Naive thymus-derived CD4-positive, alpha-beta T cell (primary cell): ENCODE data around the gene PTS. TPM values are rescaled to one million over a fixed set of nuclear protein-coding genes. Genes with fewer than 3 reads are reported as not detected.

ENCODE experiments used
- ATAC-seq: fragments of 150-1000 bp; cut with Tn5 transposase; 2 replicates; pipeline ENCODE4 v1.10.0; 2021; ENCODE audit warnings: mild to moderate bottlenecking, moderate library complexity
- CTCF ChIA-PET: fragments of 350-600 bp; sonication (Branson Sonifier 250); formaldehyde crosslinking; loops from one replicate; lab custom pipeline; 2021; ENCODE audit warnings: antibody characterized with exemption; lab: Charles Lee
- POLR2A ChIA-PET: fragments of 350-600 bp; sonication (Branson Sonifier 250); formaldehyde crosslinking; loops from one replicate; lab custom pipeline; 2021; ENCODE audit warnings: antibody characterized with exemption, inconsistent platforms; lab: Charles Lee
- DNase-seq, 9 donors: peaks; one replicate each; pipeline versions ENCODE4 v3.0.0 to v3.0.0-alpha.2; 2020 to 2022; ENCODE audit warnings: mixed read lengths in 1 of 9
- H3K27ac ChIP-seq: one replicate; pipeline ENCODE4 v1.7.0; 2013; ENCODE audit warnings: mild to moderate bottlenecking, low read depth, low read length, moderate library complexity
- H3K27me3 ChIP-seq, 2 donors: one replicate each; pipeline ENCODE4 v1.7.0; 2013; ENCODE audit warnings: low read length in 2 of 2, mild to moderate bottlenecking in 2 of 2, moderate library complexity in 2 of 2; ENCODE audit not compliant: control insufficient read depth in 2 of 2, insufficient read depth in 2 of 2
- H3K36me3 ChIP-seq, 3 experiments: 1 replicate in 2 of 3; 2 replicates in 1 of 3; pipeline ENCODE4 v1.7.0; 2013; ENCODE audit warnings: low read length in 3 of 3, mild to moderate bottlenecking in 3 of 3, moderate library complexity in 1 of 3; ENCODE audit not compliant: insufficient read depth in 3 of 3, control insufficient read depth in 2 of 3
- H3K4me1 ChIP-seq, 2 donors: one replicate each; pipeline ENCODE4 v1.7.0; 2013; ENCODE audit warnings: low read length in 2 of 2, mild to moderate bottlenecking in 2 of 2, moderate library complexity in 1 of 2; ENCODE audit not compliant: control insufficient read depth in 2 of 2, insufficient read depth in 2 of 2
- H3K4me3 ChIP-seq: 2 replicates; pipeline ENCODE4 v1.7.0; 2013; ENCODE audit warnings: mild to moderate bottlenecking, low read length
- H3K9me3 ChIP-seq, 3 experiments: 1 replicate in 2 of 3; 2 replicates in 1 of 3; pipeline ENCODE4 v1.7.0; 2013; ENCODE audit warnings: low read length in 3 of 3; ENCODE audit not compliant: control insufficient read depth in 2 of 3
- H3K27ac Mint-ChIP-seq, 9 donors: one replicate each; pipeline ENCODE4 v1.8.0; 2020 to 2022; ENCODE audit warnings: mixed read lengths in 9 of 9, mild to moderate bottlenecking in 8 of 9, moderate library complexity in 5 of 9, inconsistent platforms in 2 of 9
- H3K27me3 Mint-ChIP-seq, 5 donors: one replicate each; pipeline ENCODE4 v1.8.0; 2021 to 2022; ENCODE audit warnings: mixed read lengths in 5 of 5, mild to moderate bottlenecking in 1 of 5
- H3K36me3 Mint-ChIP-seq, 5 donors: one replicate each; pipeline ENCODE4 v1.8.0; 2020 to 2022; ENCODE audit warnings: mixed read lengths in 5 of 5, mild to moderate bottlenecking in 3 of 5, inconsistent platforms in 1 of 5
- H3K4me1 Mint-ChIP-seq, 7 donors: one replicate each; pipeline ENCODE4 v1.8.0; 2020 to 2022; ENCODE audit warnings: mixed read lengths in 7 of 7, mild to moderate bottlenecking in 3 of 7, inconsistent platforms in 1 of 7
- H3K4me3 Mint-ChIP-seq, 10 donors: one replicate each; pipeline ENCODE4 v1.8.0; 2020 to 2022; ENCODE audit warnings: mild to moderate bottlenecking in 10 of 10, mixed read lengths in 10 of 10, moderate library complexity in 6 of 10, inconsistent platforms in 2 of 10
- H3K9me3 Mint-ChIP-seq, 11 donors: one replicate each; pipeline ENCODE4 v1.8.0; 2020 to 2022; ENCODE audit warnings: mixed read lengths in 11 of 11, mild to moderate bottlenecking in 4 of 11, inconsistent platforms in 1 of 11, moderate library complexity in 1 of 11
- intact Hi-C, 2 donors: fragments of 100-400 bp; cut with micrococcal nuclease; formaldehyde crosslinking; loops; one replicate each; pipeline ENCODE4 v1.15.1; 2023
- polyA plus RNA-seq, 2 donors: library from polyadenylated mRNA; unstranded; fragments of 300-500 nt; fragmentation: Illumina TruSeq; gene quantifications; one replicate each; pipeline ENCODE4 v1.2.3, GENCODE V29; 2021
- total RNA-seq, 6 experiments: library from RNA in 5 of 6; stranded (reverse) in 5 of 6; gene quantifications; 1 replicate in 5 of 6; 2 replicates in 1 of 6; pipeline ENCODE4 v1.2.3 and lab custom pipeline; 2021 to 2026

PTS gene
- total and polyA plus RNA-seq, 7 experiments from 2014 or later, result 3.7 to 71.3 (median 23.1) TPM

DNA sequence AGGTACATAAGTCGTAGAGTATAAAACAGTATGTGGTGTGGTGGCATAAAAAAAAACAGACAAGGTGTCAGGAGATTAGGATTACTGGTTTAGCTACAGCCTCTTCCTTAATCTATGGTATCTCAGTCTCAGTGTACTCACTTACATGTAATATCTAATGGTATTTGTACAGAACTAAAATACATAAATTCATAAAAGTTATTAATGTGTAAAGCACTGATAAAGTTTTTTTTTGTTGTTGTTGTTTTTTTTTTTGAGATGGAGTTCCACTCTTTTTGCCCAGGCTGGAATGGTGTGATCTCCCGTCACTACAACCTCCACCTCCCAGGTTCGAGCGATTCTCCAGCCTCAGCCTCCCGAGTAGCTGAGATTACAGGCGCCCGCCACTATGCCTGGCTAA lies 2.9 kb downstream of the PTS start:
- DNase-seq (no peak), ATAC-seq (no peak)
- Mint-ChIP-seq H3K27ac (peak overlapping the region in 2 of 9 donors; percentile 8 to 19), H3K4me3 (no peak overlapping the region), H3K27me3 (no peaks in the 10 kb centered on the region), H3K9me3 (peaks cover 0 to 2% (median 0%) of the 10 kb centered on the region in 11 donors), H3K36me3 (peaks cover 0 to 30% (median 20%) of the 10 kb centered on the region in 5 donors), H3K4me1 (peaks cover 11 to 38% (median 30%) of the 10 kb centered on the region in 7 donors)
- peaks cover 9% of the 10 kb centered on the region in 2 donors for H3K4me1 ChIP-seq
- ChIA-PET POLR2A (no interaction called here), CTCF (interaction anchor here (1.4 to 2.7 kb wide), 2 partner anchors 9 to 52 kb away, joined by 6 to 13 read pairs; no protein-coding TSS in a partner anchor)
- H3K36me3 ChIP-seq, result peaks cover 10 to 25% (median 11%) of the 10 kb centered on the region in 3 experiments
- intact Hi-C loops, result loop anchor here (5.0 to 10.0 kb wide), 4 partner anchors 292 to 1648 kb away; partner anchors contain the start of genes SIK2 (in 2 of the 2), CLDN25 (in 1 of the 2), DIXDC1 (in 1 of the 2) and USP28 (in 1 of the 2)
- no peaks in the 10 kb centered on the region for H3K27me3 ChIP-seq
- no peak overlapping the region for H3K27ac ChIP-seq
- no peak overlapping the region for H3K4me3 ChIP-seq
- no peaks in the 10 kb centered on the region for H3K9me3 ChIP-seq

DNA sequence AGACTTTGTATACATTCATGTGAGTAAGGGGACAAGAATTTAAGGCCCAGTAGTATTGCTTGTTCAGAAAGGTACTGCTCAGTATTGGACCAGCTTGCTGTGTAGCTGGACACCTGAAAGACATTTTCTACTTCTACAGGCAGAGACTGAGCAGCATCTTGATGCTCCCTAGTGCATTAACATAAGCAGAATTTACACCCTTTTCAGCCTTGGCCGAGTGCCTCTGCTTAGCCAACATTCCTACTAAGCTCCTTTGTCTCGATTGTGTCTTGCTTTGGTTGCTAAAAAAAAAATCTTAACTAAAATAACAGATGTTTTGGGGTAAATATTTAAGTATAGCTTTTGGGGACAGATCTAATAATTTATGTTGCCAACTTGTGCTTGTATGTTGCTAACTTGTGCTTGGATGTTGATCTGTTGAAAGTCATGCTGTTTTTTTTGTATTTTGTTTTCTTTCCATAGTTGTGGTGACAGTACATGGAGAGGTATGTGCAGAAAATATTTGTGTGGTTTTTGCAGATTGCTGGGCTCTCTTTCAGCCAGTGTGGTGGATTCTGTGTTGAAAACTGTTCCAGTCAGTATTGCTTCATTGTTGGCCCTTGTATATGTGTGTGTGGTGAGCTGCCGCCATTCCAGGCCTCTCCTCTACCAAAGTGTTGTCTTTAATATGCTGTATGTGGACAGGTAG lies 3.7 kb downstream of the PTS start:
- Mint-ChIP-seq H3K36me3 (peaks cover 0 to 30% (median 23%) of the 10 kb centered on the region in 5 donors), H3K4me3 (no peak overlapping the region), H3K27me3 (no peaks in the 10 kb centered on the region), H3K27ac (peak overlapping the region in 2 of 9 donors; percentile 23 to 69), H3K4me1 (peaks cover 11 to 38% (median 30%) of the 10 kb centered on the region in 7 donors), H3K9me3 (peaks cover 0 to 2% (median 0%) of the 10 kb centered on the region in 11 donors)
- ATAC-seq, result no peak
- Histone ChIP-seq H3K27ac (no peak overlapping the region), H3K36me3 (peaks cover 10 to 25% (median 11%) of the 10 kb centered on the region in 3 experiments), H3K4me3 (no peak overlapping the region), H3K4me1 (peaks cover 9% of the 10 kb centered on the region in 2 donors), H3K9me3 (no peaks in the 10 kb centered on the region), H3K27me3 (no peaks in the 10 kb centered on the region)
- ChIA-PET POLR2A (no interaction called here), CTCF (interaction anchor here (0.6 to 2.7 kb wide), 3 partner anchors 9 to 580 kb away, joined by 3 to 13 read pairs (median 6); no protein-coding TSS in a partner anchor)
- intact Hi-C loops, result loop anchor here (5.0 to 10.0 kb wide), 4 partner anchors 293 to 1647 kb away; partner anchors contain the start of genes SIK2 (in 2 of the 2), CLDN25 (in 1 of the 2), DIXDC1 (in 1 of the 2) and USP28 (in 1 of the 2)
- DNase-seq, result no peak

DNA sequence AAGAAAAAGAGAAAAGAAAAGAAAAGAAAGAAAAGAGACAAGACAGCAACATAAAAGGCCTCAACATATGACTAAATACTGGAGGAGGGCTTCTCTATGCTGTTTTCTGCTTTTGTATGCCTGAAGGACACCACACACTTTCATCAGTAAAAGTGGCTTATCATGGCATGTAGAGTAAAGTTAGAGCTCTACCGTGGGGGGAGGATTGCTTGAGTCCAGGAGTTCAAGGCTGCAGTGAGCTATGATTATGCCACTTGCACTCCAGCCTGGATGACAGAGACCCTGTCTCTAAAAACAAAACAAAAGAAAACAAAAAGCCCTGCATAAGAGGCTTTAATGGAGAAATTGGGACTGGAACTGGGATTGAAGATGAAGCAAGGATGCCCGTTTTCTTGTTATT lies 5.7 kb downstream of the PTS start:
- intact Hi-C loops, result no loop called here
- DNase-seq, result no peak
- no peaks in the 10 kb centered on the region for H3K27me3 Mint-ChIP-seq
- Histone ChIP-seq H3K9me3 (no peaks in the 10 kb centered on the region), H3K27me3 (no peaks in the 10 kb centered on the region), H3K4me1 (peaks cover 8% of the 10 kb centered on the region in 2 donors), H3K27ac (no peak overlapping the region), H3K4me3 (no peak overlapping the region), H3K36me3 (peaks cover 10 to 39% (median 18%) of the 10 kb centered on the region in 3 experiments)
- H3K27ac Mint-ChIP-seq, result no peak overlapping the region
- ATAC-seq, result no peak
- CTCF ChIA-PET, result interaction anchor here (1.2 kb wide), 1 partner anchor 12 kb away, joined by 4 read pairs; no protein-coding TSS in a partner anchor
- POLR2A ChIA-PET, result no interaction called here
- no peaks in the 10 kb centered on the region for H3K9me3 Mint-ChIP-seq
- no peak overlapping the region for H3K4me3 Mint-ChIP-seq
- H3K36me3 Mint-ChIP-seq, result peaks cover 13 to 45% (median 38%) of the 10 kb centered on the region in 5 donors
- H3K4me1 Mint-ChIP-seq, result peaks cover 11 to 28% (median 26%) of the 10 kb centered on the region in 7 donors

DNA sequence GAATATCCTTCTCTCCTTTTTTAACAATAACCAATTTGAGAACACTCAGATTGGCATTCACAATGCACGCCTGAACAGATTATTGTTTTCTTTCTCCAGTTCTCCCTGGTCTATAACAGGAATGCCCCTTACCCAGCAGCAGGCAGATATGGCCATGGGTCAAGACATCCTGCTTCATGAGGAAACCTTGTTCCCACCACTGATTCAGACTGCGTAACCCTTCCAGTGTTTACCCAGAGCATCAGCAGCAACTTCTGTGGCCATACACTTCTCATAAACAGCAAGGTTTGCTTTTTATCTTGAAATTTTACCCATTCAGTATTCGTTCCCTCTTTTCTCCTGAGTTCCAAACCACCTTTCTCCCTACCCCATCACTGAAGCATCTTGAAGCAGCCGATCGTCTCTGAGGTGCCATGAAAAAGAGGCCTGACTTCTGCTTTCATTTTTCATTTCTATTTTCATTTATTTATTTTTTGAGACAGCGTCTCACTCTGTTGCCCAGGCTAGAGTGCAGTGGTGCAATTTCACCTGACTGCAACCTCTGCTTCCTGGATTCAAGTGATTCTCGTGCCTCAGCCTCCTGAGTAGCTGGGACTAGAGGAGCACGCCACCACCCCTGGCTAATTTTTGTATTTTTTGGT lies 9.6 kb downstream of the PTS start:
- Histone ChIP-seq H3K36me3 (peaks cover 0 to 52% (median 15%) of the 10 kb centered on the region in 3 experiments), H3K4me3 (no peak overlapping the region), H3K4me1 (no peaks in the 10 kb centered on the region), H3K9me3 (no peaks in the 10 kb centered on the region), H3K27ac (no peak overlapping the region), H3K27me3 (no peaks in the 10 kb centered on the region)
- CTCF ChIA-PET, result no interaction called here
- no peak for DNase-seq
- peaks cover 0 to 3% (median 0%) of the 10 kb centered on the region in 7 donors for H3K4me1 Mint-ChIP-seq
- H3K36me3 Mint-ChIP-seq, result peaks cover 25 to 58% (median 44%) of the 10 kb centered on the region in 5 donors
- no peak overlapping the region for H3K27ac Mint-ChIP-seq
- no peaks in the 10 kb centered on the region for H3K27me3 Mint-ChIP-seq
- H3K4me3 Mint-ChIP-seq, result no peak overlapping the region
- POLR2A ChIA-PET, result no interaction called here
- H3K9me3 Mint-ChIP-seq, result peaks cover 0 to 3% (median 0%) of the 10 kb centered on the region in 11 donors
- no peak for ATAC-seq
- intact Hi-C loops, result no loop called here

DNA sequence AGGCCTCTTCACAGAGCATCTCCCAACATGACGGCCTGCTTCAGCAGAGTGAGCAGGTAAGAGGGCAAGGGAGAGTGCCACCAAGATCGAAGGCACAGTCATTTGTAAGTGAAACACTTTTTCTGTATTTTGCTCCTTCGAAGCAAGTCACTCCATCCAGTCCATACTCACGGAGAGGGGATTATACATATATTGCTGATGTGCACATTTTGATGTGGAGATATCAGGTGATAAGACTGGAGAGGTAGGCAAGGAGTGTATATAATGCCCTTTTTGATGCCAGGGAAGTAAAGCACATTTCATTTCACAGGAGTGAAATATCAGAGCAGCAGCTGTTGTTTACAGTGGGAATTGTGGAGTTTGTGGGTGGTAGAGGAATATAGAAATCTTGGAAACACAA lies 11.2 kb downstream of the PTS start:
- peaks cover 0 to 47% (median 11%) of the 10 kb centered on the region in 3 experiments for H3K36me3 ChIP-seq
- ATAC-seq, result no peak
- Mint-ChIP-seq H3K27ac (no peak overlapping the region), H3K27me3 (no peaks in the 10 kb centered on the region), H3K4me3 (no peak overlapping the region), H3K9me3 (peaks cover 0 to 4% (median 0%) of the 10 kb centered on the region in 11 donors), H3K36me3 (peaks cover 24 to 65% (median 51%) of the 10 kb centered on the region in 5 donors), H3K4me1 (no peaks in the 10 kb centered on the region)
- ChIA-PET CTCF (no interaction called here), POLR2A (no interaction called here)
- intact Hi-C loops, result no loop called here
- no peak overlapping the region for H3K27ac ChIP-seq
- no peak overlapping the region for H3K4me3 ChIP-seq
- no peak for DNase-seq
- H3K9me3 ChIP-seq, result no peaks in the 10 kb centered on the region
- H3K4me1 ChIP-seq, result no peaks in the 10 kb centered on the region
- H3K27me3 ChIP-seq, result no peaks in the 10 kb centered on the region

DNA sequence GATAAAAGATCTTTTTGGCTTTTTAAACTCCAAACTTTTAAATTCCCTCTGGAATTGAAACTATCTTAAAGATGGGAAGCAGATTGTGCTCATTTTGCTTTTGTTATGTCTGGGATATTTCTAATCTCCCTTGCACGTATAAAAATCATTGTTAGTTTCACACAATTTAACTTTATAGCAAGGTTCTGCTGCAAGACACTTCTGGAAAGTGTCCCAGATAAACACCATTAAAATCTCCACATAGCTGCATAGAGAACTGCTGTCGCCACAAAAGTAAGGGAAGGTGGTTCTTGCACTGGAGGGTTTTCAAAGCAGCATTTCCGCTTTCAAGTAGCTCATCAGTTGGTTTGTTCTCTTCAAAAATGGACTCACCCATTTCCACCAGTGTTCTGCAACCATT lies 11.8 kb downstream of the PTS start:
- Mint-ChIP-seq H3K9me3 (peaks cover 0 to 10% (median 0%) of the 10 kb centered on the region in 11 donors), H3K27me3 (no peaks in the 10 kb centered on the region), H3K4me1 (no peaks in the 10 kb centered on the region), H3K36me3 (peaks cover 28 to 70% (median 57%) of the 10 kb centered on the region in 5 donors), H3K4me3 (no peak overlapping the region), H3K27ac (no peak overlapping the region)
- ChIA-PET CTCF (no interaction called here), POLR2A (no interaction called here)
- Histone ChIP-seq H3K36me3 (peaks cover 0 to 47% (median 11%) of the 10 kb centered on the region in 3 experiments), H3K4me3 (no peak overlapping the region), H3K27me3 (no peaks in the 10 kb centered on the region), H3K27ac (no peak overlapping the region), H3K9me3 (no peaks in the 10 kb centered on the region), H3K4me1 (no peaks in the 10 kb centered on the region)
- intact Hi-C loops, result no loop called here
- ATAC-seq, result no peak
- DNase-seq, result no peak
